Common myeloid progenitor, CD34-positive (primary cell): Measurements from ENCODE around the gene TGOLN2. TPM values are rescaled to one million over a fixed set of nuclear protein-coding genes. Genes with fewer than 3 reads are reported as not detected.

Experiments
- CTCF ChIA-PET: fragments of 350-600 bp; sonication (Branson Sonifier 250); formaldehyde crosslinking; loops from one replicate; lab custom pipeline; 2021; ENCODE audit warnings: antibody characterized with exemption; lab: Charles Lee
- POLR2A ChIA-PET: fragments of 350-600 bp; sonication (Branson Sonifier 250); formaldehyde crosslinking; loops from one replicate; lab custom pipeline; 2021; ENCODE audit warnings: antibody characterized with exemption; lab: Charles Lee
- DNase-seq, 3 donors: peaks; one replicate each; pipeline versions ENCODE4 v3.0.0 to v3.0.0-alpha.2; 2013
- H3K27ac ChIP-seq, 2 experiments: 1 replicate in 1 of 2; 2 replicates in 1 of 2; pipeline ENCODE4 v1.7.0; 2013; ENCODE audit warnings: inconsistent platforms in 2 of 2, low read length in 2 of 2, mild to moderate bottlenecking in 2 of 2, low read depth in 1 of 2, moderate library complexity in 1 of 2; ENCODE audit not compliant: severe bottlenecking in 2 of 2, insufficient read depth in 1 of 2, poor library complexity in 1 of 2
- H3K27me3 ChIP-seq, 5 experiments: replicated peaks in 2 of 5; 1 replicate in 3 of 5; 2 replicates in 2 of 5; pipeline versions ENCODE4 v1.6.1 to v1.7.0; 2013; ENCODE audit warnings: low read length in 4 of 5, mild to moderate bottlenecking in 2 of 5, moderate library complexity in 2 of 5, inconsistent platforms in 1 of 5; ENCODE audit not compliant: insufficient read depth in 5 of 5, control insufficient read depth in 4 of 5
- H3K36me3 ChIP-seq, 4 experiments: 1 replicate in 2 of 4; 2 replicates in 2 of 4; pipeline versions ENCODE4 v1.6.1 to v1.7.0; 2013; ENCODE audit warnings: low read length in 3 of 4, control low read depth in 1 of 4, mild to moderate bottlenecking in 1 of 4; ENCODE audit not compliant: control insufficient read depth in 4 of 4, insufficient read depth in 4 of 4
- H3K4me1 ChIP-seq, 4 experiments: 1 replicate in 3 of 4; 2 replicates in 1 of 4; pipeline versions ENCODE4 v1.6.1 to v1.7.1; 2013; ENCODE audit warnings: low read length in 3 of 4, mild to moderate bottlenecking in 3 of 4, control low read depth in 1 of 4, inconsistent platforms in 1 of 4, moderate library complexity in 1 of 4; ENCODE audit not compliant: control insufficient read depth in 4 of 4, insufficient read depth in 4 of 4; ENCODE audit errors: control extremely low read depth in 1 of 4
- H3K4me3 ChIP-seq, 7 experiments: 1 replicate in 4 of 7; 2 replicates in 3 of 7; pipeline versions ENCODE4 v1.5.1 to v1.7.0; 2013; ENCODE audit warnings: mild to moderate bottlenecking in 7 of 7, low read length in 6 of 7, moderate library complexity in 6 of 7, inconsistent platforms in 2 of 7, low read depth in 2 of 7, control low read depth in 1 of 7; ENCODE audit not compliant: insufficient read depth in 4 of 7, control insufficient read depth in 1 of 7; ENCODE audit errors: extremely low read depth in 1 of 7
- H3K9me3 ChIP-seq, 5 experiments: 1 replicate in 4 of 5; 2 replicates in 1 of 5; pipeline versions ENCODE4 v1.6.1 to v1.7.1; 2013; ENCODE audit warnings: low read length in 4 of 5, mild to moderate bottlenecking in 2 of 5, inconsistent platforms in 1 of 5, low read depth in 1 of 5, moderate library complexity in 1 of 5; ENCODE audit not compliant: control insufficient read depth in 4 of 5, insufficient read depth in 2 of 5; ENCODE audit errors: control extremely low read depth in 1 of 5
- WGBS: methylation state at CpG from one replicate; pipeline ENCODE4 v1.1.5; 2013; ENCODE audit not compliant: insufficient coverage; 5-methylcytosine and 5-hydroxymethylcytosine counted together
- polyA plus RNA-seq: library from polyadenylated mRNA; unstranded; fragments of 120-200 nt; gene quantifications from one replicate; pipeline ENCODE4 v1.2.1, GENCODE V29; 2013

Gene TGOLN2
- polyA plus RNA-seq, result 101 TPM

DNA sequence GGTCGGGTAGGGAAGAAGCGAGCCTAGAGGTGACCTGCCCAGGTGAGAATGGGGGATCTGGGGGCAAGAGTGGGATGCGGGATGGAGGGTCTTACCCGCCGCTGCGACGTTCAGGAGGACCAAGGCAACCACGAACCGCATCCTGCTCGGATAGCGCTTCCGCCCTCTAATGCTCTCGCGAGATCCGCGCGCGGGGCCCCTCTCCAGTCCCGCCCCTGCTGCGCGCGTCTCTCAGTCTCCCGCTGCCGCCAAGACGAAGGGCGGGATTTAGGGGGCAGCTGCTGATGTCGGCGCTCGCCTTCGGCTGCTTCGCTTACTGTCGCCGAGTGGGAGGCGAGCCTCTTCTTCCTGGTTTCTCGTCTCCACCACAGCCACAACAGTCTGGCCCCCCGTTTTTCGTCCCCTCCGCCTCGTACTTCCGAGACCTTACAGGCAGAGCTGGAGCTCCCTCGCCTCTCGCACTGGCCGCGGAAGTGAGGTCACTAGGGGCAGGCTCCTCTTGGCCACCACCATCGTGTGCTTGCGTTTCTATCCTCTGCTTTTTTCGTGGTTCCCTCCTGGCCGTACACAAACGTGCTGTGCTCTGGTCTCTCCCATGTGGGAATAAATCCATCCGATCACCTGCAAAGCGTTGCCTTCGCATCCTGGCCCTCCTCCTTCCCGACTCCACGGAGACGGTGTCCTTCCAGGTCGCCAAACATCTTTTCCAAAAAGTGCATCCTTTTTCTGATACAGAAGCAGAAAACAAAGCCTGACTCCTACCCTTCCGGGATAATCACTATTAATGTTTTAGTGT, at the start of gene TGOLN2:
TSS of gene TGOLN2 (minus strand) at position 168 of the 796 bp plus-strand sequence. CDS start at position 141, 27 bp downstream.
- H3K9me3 ChIP-seq, result no peaks in the 10 kb centered on the region
- peak within 1 kb of the TSS; percentile 97 to 99 for H3K27ac ChIP-seq
- H3K4me3 ChIP-seq, result peak within 1 kb of the TSS; percentile 84 to 97 (median 96)
- 0% methylated on average over 54 of the region's 57 CpGs for WGBS
- ChIA-PET POLR2A (interaction anchor here (0.7 to 2.3 kb wide), 4 partner anchors 10 to 260 kb away, joined by 4 to 12 read pairs (median 5); partner anchors contain the start of genes ELMOD3 and RETSAT), CTCF (interaction anchor here (1.0 to 1.3 kb wide), 2 partner anchors 27 to 31 kb away, joined by 3 read pairs; no protein-coding TSS in a partner anchor)
- H3K27me3 ChIP-seq, result no peaks in the 10 kb centered on the region
- DNase-seq, result peak; percentile 94 to 97 (median 96)
- peaks cover 7 to 29% (median 19%) of the 10 kb centered on the region in 4 experiments for H3K36me3 ChIP-seq
- H3K4me1 ChIP-seq, result peaks cover 16 to 44% (median 38%) of the 10 kb centered on the region in 4 experiments

GRCh38 chr2:85377083-85377482, 49.3 kb upstream of the TGOLN2 start:
- ChIA-PET POLR2A (no interaction called here), CTCF (interaction anchor here (1.2 to 1.9 kb wide), 3 partner anchors 9 to 17 kb away, joined by 3 to 12 read pairs (median 4); no protein-coding TSS in a partner anchor)
- H3K4me3 ChIP-seq, result no peak overlapping the region
- peaks cover 3 to 31% (median 8%) of the 10 kb centered on the region in 4 experiments for H3K36me3 ChIP-seq
- DNase-seq, result no peak
- 96% methylated on average over 11 of the region's 11 CpGs for WGBS
- H3K9me3 ChIP-seq, result peaks cover 2 to 9% (median 5%) of the 10 kb centered on the region in 5 experiments
- no peaks in the 10 kb centered on the region for H3K27me3 ChIP-seq
- peak overlapping the region in 1 of 2 experiments; percentile 12 for H3K27ac ChIP-seq
- no peaks in the 10 kb centered on the region for H3K4me1 ChIP-seq

- CTCF ChIA-PET, result interaction anchor here (0.6 to 1.9 kb wide), 6 partner anchors 10 to 152 kb away, joined by 3 to 12 read pairs (median 3); no protein-coding TSS in a partner anchor
- DNase-seq, result no peak
These were observed 48.7 kb upstream of the TGOLN2 start for GRCh38 chr2:85376291-85377065.

GRCh38 chr2:85371045-85371444, 43.3 kb upstream of the TGOLN2 start:
- POLR2A ChIA-PET, result no interaction called here
- Histone ChIP-seq H3K36me3 (peaks cover 5 to 12% (median 9%) of the 10 kb centered on the region in 4 experiments), H3K27ac (no peak overlapping the region), H3K27me3 (no peaks in the 10 kb centered on the region), H3K9me3 (no peaks in the 10 kb centered on the region), H3K4me1 (peaks cover 0 to 2% (median 0%) of the 10 kb centered on the region in 4 experiments), H3K4me3 (no peak overlapping the region)
- over 99% methylated on average over 11 of the region's 11 CpGs for WGBS
- CTCF ChIA-PET, result interaction anchor here (1.5 to 1.9 kb wide), 4 partner anchors 13 to 184 kb away, joined by 4 to 7 read pairs (median 6); no protein-coding TSS in a partner anchor
- DNase-seq, result no peak

More at GRCh38 chr2:85376291-85377065, 48.7 kb upstream of the TGOLN2 start:
- Histone ChIP-seq H3K9me3 (peaks cover 2 to 9% (median 5%) of the 10 kb centered on the region in 5 experiments), H3K27ac (peak overlapping the region in 1 of 2 experiments; percentile 12), H3K4me3 (no peak overlapping the region), H3K27me3 (no peaks in the 10 kb centered on the region), H3K4me1 (no peaks in the 10 kb centered on the region), H3K36me3 (peaks cover 3 to 31% (median 8%) of the 10 kb centered on the region in 4 experiments)
- POLR2A ChIA-PET, result no interaction called here
- WGBS, result 97% methylated on average over 5 of the region's 5 CpGs

DNA sequence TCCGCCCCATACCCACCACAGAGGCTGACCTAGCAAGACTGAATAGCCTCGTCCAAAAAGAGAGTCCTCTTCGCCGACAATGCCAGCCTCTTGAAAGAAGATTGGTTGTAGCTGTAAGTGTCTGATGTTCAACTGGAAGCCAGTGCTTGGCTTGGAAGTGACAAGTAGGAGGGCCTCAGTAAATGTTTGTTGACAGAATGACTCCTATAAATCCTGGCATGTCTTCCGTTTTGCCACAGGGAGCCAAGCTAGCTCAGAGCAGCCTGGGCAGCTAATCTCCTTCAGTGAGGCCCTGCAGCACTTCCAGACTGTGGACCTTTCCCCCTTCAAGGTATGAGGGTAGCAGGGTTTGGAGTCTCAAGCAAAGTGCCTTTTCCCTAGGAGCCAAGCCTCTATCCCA, 41.7 kb upstream of the TGOLN2 start:
- peaks cover 6 to 13% (median 9%) of the 10 kb centered on the region in 4 experiments for H3K36me3 ChIP-seq
- POLR2A ChIA-PET, result interaction anchor here (0.9 kb wide), 1 partner anchor 15 kb away, joined by 3 read pairs; no protein-coding TSS in a partner anchor
- WGBS, result 89% methylated on average over 4 of the region's 5 CpGs
- H3K9me3 ChIP-seq, result no peaks in the 10 kb centered on the region
- H3K27ac ChIP-seq, result no peak overlapping the region
- no peak overlapping the region for H3K4me3 ChIP-seq
- CTCF ChIA-PET, result interaction anchor here (1.1 to 1.9 kb wide), 4 partner anchors 15 to 186 kb away, joined by 3 to 7 read pairs (median 4); no protein-coding TSS in a partner anchor
- no peaks in the 10 kb centered on the region for H3K27me3 ChIP-seq
- peaks cover 0 to 6% (median 0%) of the 10 kb centered on the region in 4 experiments for H3K4me1 ChIP-seq
- DNase-seq, result no peak

DNA sequence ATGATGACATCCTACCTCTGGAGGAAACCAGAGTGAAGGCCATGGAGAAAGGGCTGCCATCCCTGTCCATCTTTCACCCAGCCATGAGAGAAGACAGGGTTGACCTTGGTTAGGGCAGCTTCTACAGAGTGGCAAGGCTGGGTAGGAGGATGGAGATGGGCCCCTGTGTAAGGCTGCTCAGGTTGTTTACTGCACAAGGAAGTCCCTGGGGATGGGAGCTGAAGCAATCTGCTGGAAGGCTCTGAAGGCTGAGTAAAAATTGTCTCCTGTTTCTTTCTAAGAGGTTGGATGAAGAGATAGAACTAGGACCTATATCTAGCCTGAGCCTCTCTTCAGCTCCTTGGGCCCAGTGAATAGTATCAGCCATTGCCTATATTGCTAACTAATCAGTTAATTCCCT, 41.1 kb upstream of the TGOLN2 start:
- peaks cover 6 to 12% (median 8%) of the 10 kb centered on the region in 4 experiments for H3K36me3 ChIP-seq
- H3K27me3 ChIP-seq, result no peaks in the 10 kb centered on the region
- no peaks in the 10 kb centered on the region for H3K9me3 ChIP-seq
- DNase-seq, result no peak
- H3K27ac ChIP-seq, result no peak overlapping the region
- peaks cover 0 to 6% (median 0%) of the 10 kb centered on the region in 4 experiments for H3K4me1 ChIP-seq
- CTCF ChIA-PET, result interaction anchor here (1.1 kb wide), 1 partner anchor 43 kb away, joined by 3 read pairs; no protein-coding TSS in a partner anchor
- H3K4me3 ChIP-seq, result no peak overlapping the region
- POLR2A ChIA-PET, result no interaction called here
